GM11168 (cell line): ENCODE measurements around the gene HRK.
"Not testable (repeated sequence)": the region's sequence is repeated elsewhere in the genome, so short reads cannot be mapped to it uniquely, and the experiment has no call there.

Source experiments
- in situ Hi-C: fragments of 300-500 bp; cut with MboI; formaldehyde crosslinking; loops from one replicate; pipeline ENCODE4 v1.12.0; 2022; ENCODE audit warnings: low sequenced_read_pairs; ENCODE audit not compliant: unreplicated experiment

The HRK gene

DNA sequence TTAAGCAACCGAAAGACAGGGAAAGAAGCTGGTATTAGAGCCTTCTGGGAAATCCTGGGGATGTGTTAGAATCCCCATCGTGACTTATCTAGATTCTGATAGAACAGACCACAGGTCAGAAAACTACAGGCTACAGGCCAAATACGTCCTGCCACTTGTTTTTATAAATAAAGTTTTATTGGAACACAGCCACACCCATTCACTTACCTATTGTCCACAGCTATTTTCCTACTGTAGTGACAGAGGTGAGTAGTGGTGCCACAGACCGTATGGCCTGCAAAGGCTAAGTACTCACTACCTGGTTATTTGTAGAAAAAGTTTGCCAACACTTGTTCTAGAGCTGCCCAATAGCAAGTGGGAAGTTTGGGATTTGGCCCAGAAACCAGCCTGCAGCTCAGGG, 53.8 kb downstream of the HRK start:
- in situ Hi-C loops: no loop called here

DNA sequence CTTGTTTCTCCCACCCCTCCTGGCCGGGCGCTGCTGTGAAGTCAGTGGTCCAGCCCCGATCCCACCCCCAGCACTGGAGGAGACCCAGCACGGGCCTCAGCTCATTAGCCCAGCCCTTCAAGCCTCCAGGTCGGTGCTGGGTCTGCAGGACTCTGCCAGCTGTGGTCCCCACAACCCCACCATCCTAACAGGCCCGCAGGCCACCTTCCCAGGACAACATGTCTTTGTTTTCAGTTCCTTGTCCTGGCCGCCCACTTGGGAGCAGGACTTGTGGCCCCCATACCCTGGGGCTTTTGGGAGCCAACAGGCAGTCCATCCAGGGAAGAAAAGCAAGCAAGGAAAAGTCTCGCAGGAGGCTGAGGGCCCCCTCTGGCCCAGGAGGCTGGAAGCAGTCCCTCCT, 60.0 kb downstream of the HRK start:
- in situ Hi-C loops: no loop called here

DNA sequence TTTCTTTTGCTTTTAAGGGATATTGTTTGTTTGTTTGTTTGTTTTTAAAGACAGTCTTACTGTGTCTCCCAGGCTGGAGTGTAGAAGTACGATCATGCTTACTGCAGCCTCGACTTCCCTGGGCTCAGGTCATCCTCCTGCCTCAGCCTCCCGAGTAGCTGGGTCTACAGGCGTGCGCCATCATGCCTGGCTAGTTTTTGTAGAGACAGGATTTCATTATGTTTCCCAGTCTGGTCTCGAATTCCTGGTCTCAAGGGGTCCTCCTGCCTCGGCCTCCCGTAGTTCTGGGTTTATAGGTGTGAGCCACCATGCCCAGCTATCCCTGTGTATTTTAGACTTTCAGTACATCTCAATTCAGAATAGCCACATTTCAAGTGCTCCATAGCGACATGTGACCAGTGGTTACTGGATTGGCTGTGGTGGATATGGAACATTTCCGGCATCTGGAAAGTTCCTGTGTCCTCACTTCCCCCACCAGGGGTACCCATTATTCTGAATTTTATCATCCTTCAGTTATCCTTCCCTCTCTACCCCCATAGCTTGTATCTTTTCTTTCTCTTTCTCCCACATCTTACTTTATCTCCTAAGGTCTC, 61.1 kb downstream of the HRK start:
- in situ Hi-C loops: no loop called here

DNA sequence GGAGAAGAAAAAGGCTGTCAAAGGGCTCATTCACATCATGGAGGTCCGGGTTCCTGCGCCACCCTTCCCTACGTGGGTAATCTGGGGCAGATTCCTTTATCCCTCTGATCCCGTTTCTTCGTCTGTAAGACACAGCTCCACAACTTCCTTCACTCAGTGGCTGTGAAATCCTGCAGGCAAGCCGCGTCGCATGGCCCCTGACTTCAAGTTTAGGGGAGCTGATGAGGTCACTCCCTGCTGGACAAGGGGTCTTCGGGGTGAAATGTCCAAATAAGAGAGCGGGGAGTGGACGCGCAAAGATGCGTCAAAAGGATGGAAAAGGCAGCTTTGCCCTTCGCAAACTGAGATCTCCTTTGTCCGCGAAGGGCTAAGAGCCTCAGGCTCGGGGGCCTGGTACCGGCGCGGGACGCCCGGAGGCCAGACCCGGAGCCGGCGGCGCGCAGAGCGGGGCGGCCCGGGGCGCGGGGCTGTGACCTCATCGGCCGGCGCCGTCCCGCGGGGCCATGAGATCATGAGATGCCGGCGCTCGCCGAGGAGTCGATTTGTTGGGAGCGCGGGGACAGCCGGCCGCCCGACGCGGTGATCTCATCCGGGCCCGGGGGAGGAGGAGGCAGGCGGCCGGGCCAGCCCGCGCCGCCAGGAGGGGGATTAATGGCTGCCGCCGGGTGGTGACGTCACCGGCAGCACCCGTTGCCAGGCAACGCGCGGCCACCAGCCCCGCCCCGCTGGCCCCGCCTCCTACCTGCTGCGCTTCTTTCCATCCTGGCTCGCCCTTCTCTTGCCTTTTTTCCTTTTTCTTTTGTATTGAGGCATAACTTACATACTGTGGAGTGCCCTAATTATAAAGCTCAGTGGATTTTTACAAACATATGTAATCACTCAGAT, 62.1 kb downstream of the HRK start:
- in situ Hi-C loops: no loop called here

DNA sequence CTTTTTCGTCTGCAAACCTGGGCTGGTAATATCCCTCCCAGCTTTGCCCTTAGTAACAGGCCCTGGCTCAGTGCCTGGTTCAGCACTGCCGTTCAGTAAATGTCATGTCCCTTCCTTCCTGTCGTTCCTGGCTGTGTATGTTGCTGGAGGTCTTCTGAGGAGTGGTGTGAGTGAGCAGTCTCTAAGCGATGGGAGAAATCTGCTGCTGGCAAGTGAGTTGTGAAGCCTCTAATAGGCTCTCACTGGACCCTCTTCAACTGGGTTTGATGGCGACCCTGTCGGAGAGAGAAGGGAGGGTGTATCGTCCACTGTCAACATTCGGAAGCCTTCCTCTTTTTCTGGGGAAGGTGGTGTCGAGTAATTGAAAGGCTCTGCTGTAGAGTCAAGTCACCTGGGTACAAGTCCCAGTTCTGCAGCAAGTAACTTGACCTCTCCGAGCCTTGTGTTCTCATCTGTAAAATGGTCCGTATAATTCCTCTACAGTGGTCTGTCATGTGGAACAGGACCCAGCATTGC, 62.8 kb downstream of the HRK start:
- in situ Hi-C loops: no loop called here

DNA sequence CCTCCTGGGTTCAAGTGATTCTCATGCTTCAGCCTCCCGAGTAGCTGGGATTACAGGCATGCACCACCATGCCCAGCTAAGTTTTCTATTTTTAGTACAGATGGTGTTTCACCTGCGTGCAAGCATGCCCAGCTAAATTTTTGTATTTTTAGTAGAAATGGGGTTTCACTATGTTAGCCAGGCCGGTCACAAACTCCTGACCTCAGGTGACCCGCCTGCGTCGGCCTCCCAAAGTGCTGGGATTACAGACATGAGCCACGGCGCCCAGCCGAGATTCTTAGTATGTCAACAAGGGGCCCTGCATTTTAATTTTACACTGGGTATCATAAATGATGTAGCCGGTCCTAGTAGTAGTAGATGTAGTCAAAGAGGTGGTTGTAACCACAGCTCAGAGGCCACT, 66.5 kb downstream of the HRK start:
- in situ Hi-C loops: not testable (repeated sequence)

DNA sequence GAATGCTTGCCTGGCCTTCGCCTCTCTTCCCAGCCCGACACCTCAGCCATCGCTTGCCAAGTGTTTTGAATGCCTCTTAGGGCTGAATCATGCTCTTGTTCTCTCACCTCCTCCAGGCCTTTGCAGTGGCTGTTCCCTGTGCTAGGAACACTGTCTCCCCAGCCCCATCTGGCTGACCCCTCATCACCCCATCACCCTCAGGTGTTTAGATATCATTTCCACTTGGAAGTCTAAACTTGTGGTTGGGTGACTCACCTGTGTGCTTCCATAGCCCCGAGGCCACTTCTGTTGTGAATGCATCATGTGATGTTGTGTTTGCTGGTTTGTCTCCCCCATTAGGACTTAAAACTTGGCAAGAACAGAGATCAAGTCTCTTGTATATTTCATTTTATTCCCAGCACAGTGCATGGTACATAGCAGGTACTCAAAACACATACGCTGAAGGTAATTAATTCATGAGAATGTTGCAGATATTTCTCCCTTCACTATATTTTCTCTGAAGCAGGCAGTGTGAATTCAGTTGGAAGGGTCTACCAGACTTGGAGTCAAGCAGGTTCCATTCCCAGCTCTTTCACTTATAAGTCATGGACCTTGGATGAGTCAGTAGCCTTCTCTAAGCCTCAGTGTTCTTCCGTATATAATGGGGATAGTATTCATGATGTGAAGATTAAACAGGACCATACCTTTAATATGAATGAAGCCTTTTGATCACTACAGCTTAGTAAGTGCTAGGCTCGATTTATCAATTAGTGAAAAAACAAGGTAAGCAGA, 67.8 kb downstream of the HRK start:
- in situ Hi-C loops: no loop called here

DNA sequence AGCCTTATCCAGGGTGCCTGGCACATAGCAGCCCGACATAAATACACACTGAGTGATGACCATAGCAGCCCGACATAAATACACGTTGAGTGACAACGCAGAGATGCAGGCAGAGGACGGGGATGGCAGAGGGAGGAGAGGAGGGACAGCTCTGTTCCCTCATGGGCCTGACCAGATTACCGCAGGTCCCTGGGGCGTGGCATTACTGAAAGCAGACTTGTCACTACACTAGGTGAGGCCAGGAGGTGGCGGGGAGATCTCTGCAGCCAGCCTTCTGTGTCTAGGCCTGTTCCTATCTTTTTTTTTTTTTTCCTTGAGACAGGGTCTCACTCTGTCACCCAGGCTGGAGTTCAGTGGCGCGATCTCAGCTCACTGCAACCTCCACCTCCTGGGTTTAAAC, 69.0 kb downstream of the HRK start:
- in situ Hi-C loops: no loop called here

DNA sequence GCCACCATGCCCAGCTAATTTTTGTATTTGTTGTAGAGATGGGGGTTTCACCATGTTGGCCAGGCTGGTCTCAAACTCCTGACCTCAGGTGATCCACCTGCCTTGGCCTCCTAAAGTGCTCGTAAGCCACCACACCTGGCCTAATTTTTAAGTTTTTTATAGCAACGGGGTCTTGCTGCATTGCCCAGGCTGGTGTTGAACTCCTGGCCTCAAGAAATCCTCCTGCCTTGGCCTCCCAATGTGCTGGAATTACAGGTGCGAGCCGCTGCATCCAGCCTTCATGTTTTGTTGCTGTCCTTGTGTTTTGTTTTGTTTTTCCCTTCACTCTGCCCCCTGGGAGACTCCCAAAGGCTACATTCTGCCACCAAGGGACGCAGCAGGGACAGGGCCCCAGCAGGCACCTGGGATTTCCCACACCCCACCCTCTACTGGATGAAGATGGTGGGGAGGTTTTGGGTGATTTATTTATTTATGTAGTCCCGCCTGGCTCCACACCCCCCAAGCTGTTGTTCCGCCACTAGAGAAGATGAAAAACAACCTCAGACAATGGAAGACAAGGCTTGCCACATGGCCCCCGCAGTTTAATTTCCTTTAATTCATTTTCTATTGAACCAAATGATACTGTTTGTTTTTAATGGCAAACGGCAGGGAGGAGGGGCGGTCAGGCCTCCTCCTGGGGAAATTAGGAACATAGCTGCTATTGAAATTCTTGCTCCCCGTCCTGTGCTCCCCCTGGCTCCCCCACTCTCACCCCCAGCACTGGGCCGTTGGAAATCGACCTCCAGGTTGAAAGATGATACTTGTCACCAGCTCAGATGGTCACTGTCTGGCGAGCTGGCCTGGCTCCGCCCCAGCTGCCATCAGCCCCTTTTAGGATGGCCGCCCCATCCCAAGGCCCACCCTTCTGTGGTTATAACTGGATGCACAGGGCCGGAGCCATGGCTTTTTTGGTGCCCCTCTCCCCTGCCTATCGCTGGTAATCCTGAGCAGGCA, 72.8 kb downstream of the HRK start:
- in situ Hi-C loops: no loop called here

DNA sequence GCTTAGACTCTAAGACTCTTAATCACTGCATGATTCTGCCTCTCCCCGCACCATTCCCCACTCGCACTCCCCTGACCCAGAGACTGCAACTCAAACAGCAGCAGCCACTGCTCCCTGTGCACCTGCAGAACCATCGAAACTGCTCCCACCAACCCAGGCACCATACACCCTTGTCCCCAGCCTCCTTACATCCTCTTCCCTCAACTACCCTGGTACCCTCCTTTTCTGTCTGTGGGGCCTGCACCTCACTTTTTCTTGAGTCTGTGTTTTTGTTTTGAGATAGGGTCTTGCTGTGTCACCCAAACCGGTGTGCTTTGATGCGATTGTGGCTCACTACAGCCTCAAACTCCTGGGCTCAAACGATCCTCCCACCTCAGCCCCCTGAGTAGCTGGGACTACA, 73.7 kb downstream of the HRK start:
- in situ Hi-C loops: no loop called here

DNA sequence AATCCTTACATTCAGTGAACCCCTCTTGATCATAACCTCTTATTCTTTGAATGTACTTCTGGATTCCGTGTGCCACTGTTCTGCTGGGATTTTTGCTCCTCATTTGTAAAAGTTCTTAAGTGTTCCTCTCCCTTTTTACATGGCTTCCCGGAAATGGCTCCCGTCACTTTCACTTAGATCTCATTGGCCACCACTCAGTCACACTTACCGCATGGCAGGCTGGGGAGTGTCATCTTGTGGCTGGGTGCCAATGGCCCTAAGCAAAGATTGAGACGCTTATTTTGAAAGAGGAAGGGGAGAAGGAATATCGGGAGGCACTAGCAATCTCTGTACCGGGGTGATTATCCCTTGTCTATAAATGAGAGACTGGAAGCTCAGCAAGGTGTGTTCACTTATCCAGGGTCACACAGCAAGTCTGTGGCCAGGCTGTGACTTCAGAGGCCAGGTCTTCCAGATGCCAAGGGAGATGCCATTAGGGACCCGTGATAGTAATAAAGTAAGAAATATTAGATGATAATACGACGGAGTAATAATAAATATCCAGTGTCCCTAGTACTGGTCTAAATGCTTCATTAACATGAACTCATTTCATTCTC, 74.3 kb downstream of the HRK start:
- in situ Hi-C loops: no loop called here
